Uterus (tissue), 2 donors: Measurements from ENCODE around the gene SLC35F5.

Experiments
- CTCF ChIP-seq, 4 experiments: fragments of 200-600 bp in 2 of 4; fragments of 450-650 bp in 2 of 4; sonication (generic) in 2 of 4; IDR thresholded peaks; one replicate each; pipeline ENCODE4 v1.5.1; 2016 to 2019; ENCODE audit warnings: antibody characterized with exemption in 4 of 4, mild to moderate bottlenecking in 2 of 4, moderate library complexity in 1 of 4
- POLR2A ChIP-seq, 2 donors: fragments of 450-650 bp; IDR thresholded peaks; one replicate each; pipeline ENCODE4 v1.6.1; 2016; ENCODE audit warnings: antibody characterized with exemption in 2 of 2, mild to moderate bottlenecking in 1 of 2, moderate library complexity in 1 of 2

- TF ChIP-seq CTCF (IDR thresholded peaks at IDR 0.05): no peak
- TF ChIP-seq POLR2A (IDR thresholded peaks at IDR 0.05): no peak
These were observed 12.3 kb upstream of the SLC35F5 start for GRCh38 chr2:113768770-113769169.
